Measurements from ENCODE around the gene NRBP1. TPM values are rescaled to one million over a fixed set of nuclear protein-coding genes. Genes with fewer than 3 reads are reported as not detected.

The NRBP1 gene
- total RNA-seq, 1 experiment from 2014 or later: 140 TPM

- Histone ChIP-seq H4K5ac (ENCODE audit: insufficient read length, low read depth, low read length) (no peak overlapping the region), H3K18ac (ENCODE audit: insufficient read length, low read depth, low read length) (no peak overlapping the region), H3K4me1 (ENCODE audit: insufficient read depth, low read length) (no peaks in the 10 kb centered on the region), H3K27ac (ENCODE audit: insufficient read length, low read depth, low read length) (no peak overlapping the region), H3K56ac (ENCODE audit: insufficient read length, low read depth, low read length) (no peak overlapping the region), H3K14ac (ENCODE audit: insufficient read depth, low read length) (no peak overlapping the region), H4K20me1 (ENCODE audit: control insufficient read depth, insufficient read depth, insufficient read length) (no peaks in the 10 kb centered on the region), H3K4me2 (ENCODE audit: insufficient read depth, insufficient read length, low read length) (no peak overlapping the region), H3K9me3 (ENCODE audit: control insufficient read depth, low read depth, low read length) (no peaks in the 10 kb centered on the region), H2BK20ac (ENCODE audit: low read depth, low read length, poor library complexity, severe bottlenecking) (no peak overlapping the region), H2BK15ac (ENCODE audit: low read depth, low read length) (no peak overlapping the region), H2AFZ (ENCODE audit: low read length) (no peak overlapping the region), H4K91ac (ENCODE audit: insufficient read length, low read depth, low read length) (no peak overlapping the region), H3K9ac (ENCODE audit: extremely low read depth, insufficient read length, low read length) (no peak overlapping the region), H3T11ph (ENCODE audit: low read length) (no peak overlapping the region), H2BK12ac (ENCODE audit: insufficient read length, low read depth, low read length) (no peak overlapping the region), H3K79me2 (ENCODE audit: insufficient read depth, low read length) (no peaks in the 10 kb centered on the region), H4K8ac (replicated peaks; ENCODE audit: insufficient read length, low read depth, low read length) (no peak overlapping the region), H3K23me2 (ENCODE audit: insufficient read length, low read depth, low read length, poor library complexity, severe bottlenecking) (no peaks in the 10 kb centered on the region), H3K27me3 (ENCODE audit: insufficient read depth, low read length) (no peaks in the 10 kb centered on the region), H3K23ac (ENCODE audit: insufficient read length, low read depth, low read length) (no peak overlapping the region), H2BK120ac (ENCODE audit: low read depth, low read length, poor library complexity, severe bottlenecking) (no peak overlapping the region), H3K4ac (ENCODE audit: low read depth, low read length) (no peak overlapping the region), H2AK5ac (ENCODE audit: insufficient read length, low read length) (no peak overlapping the region), H3K79me1 (ENCODE audit: insufficient read depth, low read depth, low read length, poor library complexity, severe bottlenecking) (no peaks in the 10 kb centered on the region), H2BK5ac (ENCODE audit: insufficient read length, low read length) (no peak overlapping the region)
- TF ChIP-seq CTCF (conservative IDR thresholded peaks at IDR 0.05): no peak
- H3K27ac Mint-ChIP-seq: 0 out of 7 replicates have a peak overlapping the region, but pooled peaks of 1 of the 3 experiments have one; percentile 11
- no peak for DNase-seq
- no peaks in the 10 kb centered on the region for H3K9me3 Mint-ChIP-seq
- no CpG with 5 or more reads among the region's 1 CpG for WGBS (ENCODE audit: extremely low coverage, insufficient read length, low lambda C conversion rate)
- H3K4me1 Mint-ChIP-seq: no peaks in the 10 kb centered on the region
- no peaks in the 10 kb centered on the region for H3K27me3 Mint-ChIP-seq (ENCODE audit: low read depth)
- H3K36me3 Mint-ChIP-seq (ENCODE audit: insufficient read depth in 1 of 3, low read depth in 3 of 3): peaks cover 7 to 55% (median 34%) of the 10 kb centered on the region in 3 experiments; a peak in 6 of 7 replicates
- no peak overlapping the region for H3K4me3 Mint-ChIP-seq
Measured at GRCh38 chr2:27451095-27451494, 22.7 kb downstream of the NRBP1 start.

All from H9 (cell line).